HFF-Myc (cell line): ENCODE results near the gene TAOK1.

Source experiments
- DNase-seq: peaks from one replicate; pipeline ENCODE4 v3.0.0-alpha.2; 2011; ENCODE audit warnings: low read depth; ENCODE audit errors: extremely low read depth
- H3K4me3 ChIP-seq: replicated peaks from 2 replicates; pipeline ENCODE4 v1.5.1; 2011; ENCODE audit warnings: low read depth, mild to moderate bottlenecking, control low read depth, low read length
- CTCF ChIP-seq: IDR thresholded peaks from 2 replicates; pipeline ENCODE4 v1.5.1; 2012; ENCODE audit warnings: mild to moderate bottlenecking, low read depth, low read length, control low read depth; ENCODE audit errors: missing control alignments

TAOK1 gene

GRCh38 chr17:29581583-29582253 lies 191.6 kb downstream of the TAOK1 start:
- no peak overlapping the region for H3K4me3 ChIP-seq
- DNase-seq, result no peak
- TF ChIP-seq CTCF, result no peak

- TF ChIP-seq CTCF, result no peak
- no peak for DNase-seq
Measured at GRCh38 chr17:29582254-29582765, 192.1 kb downstream of the TAOK1 start.

DNA sequence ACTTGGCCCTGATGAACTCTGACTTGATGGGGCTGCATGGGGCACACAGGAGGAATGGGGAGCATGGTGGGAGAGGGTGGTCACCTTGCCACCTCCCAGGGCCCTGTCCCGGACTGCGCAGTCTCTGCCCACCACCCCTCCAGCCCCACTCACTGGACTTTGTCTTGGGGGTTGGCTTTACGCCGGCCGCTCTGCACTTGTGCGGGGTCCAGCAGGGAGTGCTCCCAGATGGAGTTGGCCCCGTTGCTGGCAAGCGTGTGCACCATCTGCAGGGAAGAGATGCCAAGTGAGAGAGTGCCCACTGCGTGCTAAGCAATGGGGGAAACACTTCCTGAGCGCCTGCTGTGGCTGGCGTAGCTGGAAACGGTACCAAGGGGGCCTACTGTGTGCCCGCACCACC lies 192.6 kb downstream of the TAOK1 start:
- no peak overlapping the region for H3K4me3 ChIP-seq
- TF ChIP-seq CTCF, result no peak
- DNase-seq, result no peak

More at GRCh38 chr17:29582254-29582765, 192.1 kb downstream of the TAOK1 start:
- no peak overlapping the region for H3K4me3 ChIP-seq

DNA sequence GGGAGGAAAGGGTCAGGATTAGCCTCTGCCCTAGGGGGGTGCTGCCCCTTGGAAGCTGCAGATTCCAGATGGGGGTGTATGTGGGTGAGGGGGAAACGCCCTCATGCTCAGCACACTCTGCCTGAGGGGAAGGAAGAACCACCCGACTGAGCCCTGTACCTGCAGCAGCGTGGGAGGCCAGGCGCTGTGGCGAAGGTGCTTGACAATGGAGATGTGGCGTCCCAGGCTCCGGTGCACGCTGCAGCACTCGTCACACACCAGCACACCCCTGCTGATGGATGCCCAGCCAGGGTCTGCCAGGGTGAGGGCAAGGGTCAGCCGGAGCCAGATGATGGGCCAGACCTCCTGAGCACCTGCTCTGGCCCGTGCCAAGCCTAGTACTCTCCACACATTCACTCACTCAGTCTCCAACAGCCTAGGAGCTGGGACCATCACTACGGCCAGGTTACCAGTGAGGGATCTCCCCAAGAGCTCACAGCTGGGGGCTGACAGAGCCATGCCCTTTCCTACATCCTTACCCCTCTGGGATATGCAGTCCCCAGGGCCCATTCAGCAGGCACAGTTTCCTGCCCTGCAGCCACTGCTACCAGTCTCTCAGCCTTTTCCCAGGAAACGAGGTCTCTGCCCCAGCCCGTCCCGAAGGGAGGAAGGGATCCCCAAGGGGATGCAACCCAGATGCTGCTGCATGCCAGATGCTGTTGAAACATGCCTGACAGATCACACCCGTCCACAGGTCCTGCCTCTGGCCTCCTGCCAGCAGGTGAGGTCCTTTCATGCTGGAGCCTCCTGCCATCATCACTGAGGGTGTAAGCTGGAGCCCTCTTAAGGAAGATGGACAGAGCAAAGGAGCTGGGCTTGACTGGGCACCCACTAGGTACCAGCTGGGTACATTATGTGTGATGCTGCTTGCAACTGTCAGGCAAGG lies 193.4 kb downstream of the TAOK1 start:
- no peak for TF ChIP-seq CTCF
- no peak for DNase-seq
- no peak overlapping the region for H3K4me3 ChIP-seq

GRCh38 chr17:29584452-29585079 lies 194.4 kb downstream of the TAOK1 start:
- DNase-seq, result no peak
- H3K4me3 ChIP-seq, result no peak overlapping the region
- no peak for TF ChIP-seq CTCF

- H3K4me3 ChIP-seq, result no peak overlapping the region
- DNase-seq, result no peak
- peak; percentile 32 for TF ChIP-seq CTCF
Measured at GRCh38 chr17:29585080-29585751, 195.1 kb downstream of the TAOK1 start.
